GM19468 (cell line): ENCODE results near the gene DSTYK.

Experiments used
- ATAC-seq: cut with Tn5 transposase; IDR thresholded peaks from one replicate; pipeline ENCODE4 v1.9.1; 2021; ENCODE audit warnings: mild to moderate bottlenecking, moderate library complexity, moderate number of reproducible peaks; ENCODE audit not compliant: unreplicated experiment; ENCODE audit errors: extremely low read depth

DSTYK gene

DNA sequence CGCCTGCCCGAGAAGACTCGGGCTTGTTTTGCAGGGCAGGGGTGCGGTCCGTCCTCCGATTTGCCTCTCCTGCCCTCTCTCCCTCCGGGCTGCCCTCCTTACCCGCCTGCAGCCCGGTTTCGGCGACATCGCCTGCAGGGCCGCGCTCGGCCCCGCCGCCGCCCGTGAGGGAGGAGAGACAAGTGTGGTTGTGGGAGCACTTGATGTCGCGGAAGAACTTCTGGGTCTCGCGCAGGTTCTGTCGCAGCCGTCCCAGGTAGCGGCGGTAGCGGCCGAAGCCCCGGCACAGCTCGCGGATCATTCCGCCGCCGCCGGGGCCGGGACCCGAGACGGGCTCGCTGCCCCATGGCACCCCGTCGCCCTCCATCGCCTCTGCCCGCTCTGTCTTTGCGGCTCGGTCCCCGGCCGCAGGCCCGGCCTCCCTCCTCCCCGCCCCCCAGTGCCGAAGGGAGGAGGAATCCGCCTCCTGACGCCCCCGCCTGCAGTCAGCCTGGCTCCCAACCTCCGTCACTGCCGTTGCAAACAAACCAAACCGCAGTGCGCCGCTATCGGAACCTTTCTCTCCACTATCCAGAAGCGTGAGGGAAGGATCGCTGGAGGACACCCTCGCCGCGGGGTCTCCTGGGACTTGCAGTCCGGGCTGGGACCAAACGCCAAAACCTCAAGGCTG is at the start of gene DSTYK:
Gene DSTYK (minus strand): TSS at position 534 of the 670 bp plus-strand sequence. CDS start 167 bp downstream, at position 367.
- ATAC-seq, result no peak

- no peak for ATAC-seq
Measured at GRCh38 chr1:205259998-205260397, 48.5 kb upstream of the DSTYK start.

DNA sequence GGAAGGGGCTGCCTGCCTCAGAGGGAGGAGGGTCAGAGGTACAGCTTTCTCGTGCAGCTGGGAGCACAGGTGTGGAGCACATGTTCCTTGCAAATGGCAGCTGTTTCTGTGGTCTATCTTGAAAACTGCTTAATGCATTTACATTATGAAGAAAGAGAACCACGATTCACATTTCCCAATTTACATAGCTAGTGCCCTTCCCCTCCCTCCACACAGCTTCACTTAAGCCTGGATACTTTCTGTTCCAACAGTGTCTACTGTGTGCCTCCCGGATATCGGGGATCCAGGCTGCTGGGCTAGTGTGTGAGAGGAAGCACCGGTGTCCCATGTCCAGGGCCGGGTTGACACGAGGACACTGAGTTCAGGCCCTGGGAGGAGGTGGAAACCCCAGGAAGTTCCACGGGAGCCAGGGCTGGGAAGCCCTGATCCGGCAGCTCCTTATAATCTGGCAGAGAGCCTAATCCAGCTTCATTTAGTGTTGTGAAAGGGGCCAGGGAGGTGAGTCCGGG is 47.9 kb upstream of the DSTYK start:
- ATAC-seq, result no peak

GRCh38 chr1:205258719-205259118 is 47.2 kb upstream of the DSTYK start:
- no peak for ATAC-seq

GRCh38 chr1:205258261-205258691 is 46.8 kb upstream of the DSTYK start:
- no peak for ATAC-seq

GRCh38 chr1:205257735-205258134 is 46.2 kb upstream of the DSTYK start:
- ATAC-seq, result no peak

DNA sequence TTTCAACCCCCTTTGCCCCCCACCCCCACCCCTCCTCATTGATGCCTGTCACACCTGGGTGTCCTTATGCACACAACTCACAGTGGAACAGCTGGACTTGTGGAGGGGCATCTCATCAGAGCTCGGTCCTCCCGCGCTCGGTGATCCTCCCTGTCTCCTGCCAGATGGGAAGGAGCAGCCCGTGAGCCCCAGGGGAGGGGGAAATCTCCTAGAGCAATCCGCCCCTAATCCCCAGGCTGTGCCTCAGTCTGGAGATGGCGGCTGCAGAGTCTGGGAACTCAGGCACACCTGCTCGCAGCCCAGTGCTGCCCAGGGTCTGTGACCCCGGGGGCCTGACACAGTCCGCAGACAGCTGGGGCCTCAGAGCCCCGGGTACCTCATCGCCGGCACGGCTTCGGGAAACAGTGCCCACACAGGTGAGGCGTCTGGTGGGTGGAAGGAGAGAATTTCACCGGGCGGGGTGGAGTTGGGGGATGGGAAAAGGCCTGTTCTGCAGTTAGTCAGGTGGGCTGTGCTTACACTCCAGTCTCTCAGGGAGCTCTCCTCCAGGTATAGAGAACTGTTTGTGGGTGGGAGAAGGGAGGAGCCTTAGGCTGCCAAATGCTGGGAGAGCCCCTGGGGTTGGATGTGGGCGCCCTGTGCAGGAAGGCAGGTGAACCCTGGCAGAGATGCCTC is 45.6 kb upstream of the DSTYK start:
- ATAC-seq, result no peak

- no peak for ATAC-seq
Measured at GRCh38 chr1:205255941-205256780, 44.7 kb upstream of the DSTYK start.

- no peak for ATAC-seq
Measured at GRCh38 chr1:205251576-205251975, 40.1 kb upstream of the DSTYK start.

- ATAC-seq, result no peak
Measured at GRCh38 chr1:205250699-205251098, 39.2 kb upstream of the DSTYK start.

- no peak for ATAC-seq
Measured at GRCh38 chr1:205249651-205250050, 38.1 kb upstream of the DSTYK start.

- ATAC-seq, result no peak
Measured at GRCh38 chr1:205248793-205249601, 37.5 kb upstream of the DSTYK start.

GRCh38 chr1:205247130-205247921 is 35.8 kb upstream of the DSTYK start:
- no peak for ATAC-seq

- ATAC-seq, result no peak
Measured at GRCh38 chr1:205246351-205247119, 35.0 kb upstream of the DSTYK start.

DNA sequence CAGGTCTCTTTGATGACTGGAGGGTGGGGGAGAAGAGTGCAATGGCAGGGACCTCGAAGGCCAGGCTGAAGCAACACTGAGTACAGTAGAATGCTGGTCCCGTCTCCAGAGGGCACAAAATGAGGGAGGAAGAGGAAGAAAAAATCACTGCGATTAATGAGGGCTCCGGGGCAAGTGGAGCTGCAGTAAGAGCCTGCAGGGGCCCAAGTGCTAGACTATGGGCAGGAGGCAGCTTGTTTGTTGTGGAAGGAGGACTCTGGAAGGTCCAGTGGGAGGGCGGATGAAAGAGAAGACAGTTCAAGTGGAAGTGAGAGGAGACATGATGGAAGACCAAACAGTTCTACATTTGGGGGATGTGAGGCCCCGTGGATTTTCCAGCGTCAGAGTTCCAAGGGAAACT is 33.6 kb upstream of the DSTYK start:
- no peak for ATAC-seq

DNA sequence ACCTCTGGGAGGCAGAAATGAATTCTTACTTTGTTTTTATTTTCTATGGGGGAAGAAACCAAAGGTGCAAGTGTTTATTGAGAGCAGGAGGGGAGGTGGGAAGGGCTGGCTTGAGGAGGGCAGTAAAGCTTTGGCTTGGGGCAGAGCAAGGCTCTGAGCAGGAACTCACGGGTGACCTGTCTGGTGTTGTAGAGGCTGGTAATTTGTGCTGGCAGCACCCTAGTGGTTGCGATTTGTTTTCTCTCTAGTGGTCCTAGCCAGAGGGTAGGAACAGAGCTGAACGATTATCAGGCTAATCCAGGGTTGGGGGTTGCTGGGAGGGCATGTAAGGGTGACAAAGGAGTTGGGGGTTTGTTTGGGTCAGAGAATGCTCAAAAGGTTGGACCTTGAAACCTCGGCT is 32.9 kb upstream of the DSTYK start:
- no peak for ATAC-seq

DNA sequence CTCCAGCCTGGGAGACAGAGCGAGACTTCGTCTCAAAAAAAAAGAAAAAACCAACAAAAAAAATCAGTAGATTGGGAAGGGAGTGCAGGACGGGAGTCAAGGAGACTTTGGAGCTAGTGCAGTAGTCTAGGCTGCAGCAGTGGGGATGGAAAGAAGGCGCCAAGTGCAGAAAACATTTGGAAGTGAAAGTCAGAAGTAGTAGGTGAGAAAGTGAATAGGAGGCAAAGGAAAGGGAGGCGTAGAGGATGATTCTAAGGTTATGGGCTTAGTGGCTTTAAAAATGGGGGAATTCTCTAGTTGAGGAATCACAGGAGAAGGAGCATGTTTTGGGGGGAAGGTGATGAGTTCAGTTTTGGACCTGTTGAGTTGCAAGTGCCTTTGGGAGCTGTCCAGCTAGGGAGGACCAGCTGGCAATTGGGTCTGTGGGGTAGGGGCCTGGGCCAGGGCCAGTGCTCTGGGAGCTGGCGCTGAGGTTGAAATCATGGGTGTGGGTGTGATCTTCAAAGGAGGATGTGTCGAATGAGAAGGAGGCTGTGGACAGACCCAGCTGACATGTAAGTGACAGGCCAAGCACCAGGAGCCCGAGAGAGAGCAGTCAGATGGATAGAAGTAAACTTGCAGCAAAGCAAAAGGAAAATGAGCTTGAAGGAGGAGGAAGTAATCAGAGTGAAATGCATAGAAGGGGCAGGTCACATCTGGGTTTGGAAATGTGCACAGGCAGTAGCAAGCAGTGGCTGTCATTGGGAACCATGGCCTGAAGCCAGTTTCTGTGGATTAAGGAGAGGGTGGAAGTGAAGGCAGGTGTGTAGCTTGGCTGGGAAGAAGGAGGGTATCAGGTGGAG is 32.1 kb upstream of the DSTYK start:
- no peak for ATAC-seq
